ENCODE data around the gene MBD6. TPM values are rescaled to one million over a fixed set of nuclear protein-coding genes. Genes with fewer than 3 reads are reported as not detected.
"Not testable (repeated sequence)": the region's sequence is repeated elsewhere in the genome, so short reads cannot be mapped to it uniquely, and the experiment has no call there.

MBD6 gene
- total RNA-seq, 1 donor from 2014 or later, result 118 TPM

GRCh38 chr12:57514720-57515407 lies 7.8 kb upstream of the MBD6 start:
- Mint-ChIP-seq H3K4me3 (no peak overlapping the region), H3K4me1 (peaks cover 16% of the 10 kb centered on the region), H3K36me3 (peaks cover 42% of the 10 kb centered on the region), H3K9me3 (no peaks in the 10 kb centered on the region), H3K27me3 (ENCODE audit: low read depth) (no peaks in the 10 kb centered on the region), H3K27ac (no peak overlapping the region)
- TF ChIP-seq CTCF (IDR thresholded peaks at IDR 0.05; ENCODE audit: unreplicated experiment), result no peak
- no peak for DNase-seq (ENCODE audit: low spot score in 2 of 2, unreplicated experiment in 2 of 2)

DNA sequence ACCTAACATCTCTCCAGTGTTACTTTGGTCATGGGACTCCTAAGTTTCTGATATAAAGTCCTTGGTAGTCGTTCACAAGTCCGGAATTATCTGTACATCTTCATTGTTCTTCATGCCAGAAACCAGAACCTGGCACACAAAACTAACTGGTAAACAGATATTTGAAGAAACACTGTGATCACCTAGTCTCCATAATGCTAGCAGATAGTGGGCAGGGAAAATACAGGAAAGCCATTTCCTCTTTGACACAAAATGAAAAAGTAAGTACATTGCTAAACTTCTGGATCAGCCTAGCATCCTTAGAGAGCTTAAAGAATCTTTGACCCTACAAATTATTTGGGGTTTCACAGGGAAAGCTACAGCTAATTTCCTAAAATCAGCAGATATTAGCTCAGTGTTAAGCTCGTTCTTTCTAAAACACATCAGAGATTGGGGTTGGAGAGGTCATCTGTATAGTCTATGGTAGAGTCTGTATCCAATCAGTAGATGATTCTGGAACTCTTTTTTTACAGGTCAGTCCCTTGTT lies 7.2 kb upstream of the MBD6 start:
- DNase-seq (ENCODE audit: low spot score in 2 of 2, unreplicated experiment in 2 of 2), result no peak
- H3K27me3 Mint-ChIP-seq (ENCODE audit: low read depth), result no peaks in the 10 kb centered on the region
- H3K36me3 Mint-ChIP-seq, result peaks cover 41% of the 10 kb centered on the region
- H3K4me3 Mint-ChIP-seq, result no peak overlapping the region
- no peak for TF ChIP-seq CTCF (IDR thresholded peaks at IDR 0.05; ENCODE audit: unreplicated experiment)
- H3K4me1 Mint-ChIP-seq, result peaks cover 16% of the 10 kb centered on the region
- H3K9me3 Mint-ChIP-seq, result no peaks in the 10 kb centered on the region
- no peak overlapping the region for H3K27ac Mint-ChIP-seq

GRCh38 chr12:57515934-57516541 lies 6.6 kb upstream of the MBD6 start:
- Mint-ChIP-seq H3K27ac (peak overlapping the region; percentile 48), H3K36me3 (peaks cover 41% of the 10 kb centered on the region)

DNA sequence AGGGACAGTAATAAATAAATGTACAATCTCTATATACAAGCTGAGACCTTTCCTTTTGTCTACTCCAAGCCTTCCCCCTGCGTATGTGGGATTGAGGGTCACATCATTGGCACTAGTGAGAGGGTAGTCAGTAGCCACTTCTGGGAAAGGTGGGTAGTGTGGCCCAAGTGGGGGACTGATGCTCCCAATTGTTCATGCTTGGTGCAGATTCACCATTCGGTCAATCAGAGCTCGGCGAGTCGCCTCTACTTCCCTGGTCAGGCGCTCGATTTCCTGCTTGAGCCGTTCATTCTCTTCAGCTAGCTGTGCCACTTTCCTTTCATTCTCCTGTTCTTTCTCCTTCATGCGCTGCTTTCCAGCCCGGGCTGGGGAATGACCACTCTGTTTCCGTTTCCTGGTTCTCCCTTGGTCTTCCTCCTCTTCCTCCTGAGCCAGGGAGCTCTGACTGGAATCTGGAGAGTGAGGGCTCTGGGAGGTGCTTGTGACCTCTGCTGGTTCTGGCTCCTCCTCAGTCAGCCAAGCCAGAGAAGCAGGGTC lies 5.9 kb upstream of the MBD6 start:
- TF ChIP-seq CTCF (IDR thresholded peaks at IDR 0.05; ENCODE audit: unreplicated experiment), result no peak
- Mint-ChIP-seq H3K36me3 (peaks cover 41% of the 10 kb centered on the region), H3K27me3 (ENCODE audit: low read depth) (no peaks in the 10 kb centered on the region), H3K9me3 (no peaks in the 10 kb centered on the region), H3K4me3 (no peak overlapping the region), H3K4me1 (peaks cover 25% of the 10 kb centered on the region), H3K27ac (peak overlapping the region; percentile 48)
- DNase-seq (ENCODE audit: low spot score in 2 of 2, unreplicated experiment in 2 of 2), result no peak

More at GRCh38 chr12:57515934-57516541, 6.6 kb upstream of the MBD6 start:
- Mint-ChIP-seq H3K4me1 (peaks cover 18% of the 10 kb centered on the region), H3K9me3 (no peaks in the 10 kb centered on the region), H3K27me3 (ENCODE audit: low read depth) (no peaks in the 10 kb centered on the region), H3K4me3 (no peak overlapping the region)
- no peak for DNase-seq (ENCODE audit: low spot score in 2 of 2, unreplicated experiment in 2 of 2)
- no peak for TF ChIP-seq CTCF (IDR thresholded peaks at IDR 0.05; ENCODE audit: unreplicated experiment)

DNA sequence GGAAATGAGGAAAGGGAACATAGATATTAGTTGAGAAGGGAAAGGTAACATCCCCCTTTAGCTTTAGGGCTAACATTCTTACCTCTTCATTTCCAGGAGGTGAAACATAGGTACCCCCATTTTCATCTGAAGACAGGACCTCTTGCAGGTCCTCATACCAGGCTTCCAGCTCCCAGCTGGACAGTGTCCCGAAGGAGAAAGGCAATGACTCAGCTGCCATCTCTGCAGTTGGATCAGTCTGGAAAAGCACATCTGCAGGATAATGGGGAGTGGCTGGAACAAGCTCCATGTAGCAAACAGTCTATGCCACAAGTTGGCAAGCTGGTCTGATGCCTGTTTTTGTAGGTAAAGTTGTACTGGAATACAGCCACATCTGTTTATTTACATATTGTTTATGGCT lies 5.4 kb upstream of the MBD6 start:
- H3K27ac Mint-ChIP-seq, result no peak overlapping the region
- DNase-seq (ENCODE audit: low spot score in 2 of 2, unreplicated experiment in 2 of 2), result no peak
- H3K4me1 Mint-ChIP-seq, result peaks cover 29% of the 10 kb centered on the region
- H3K27me3 Mint-ChIP-seq (ENCODE audit: low read depth), result no peaks in the 10 kb centered on the region
- TF ChIP-seq CTCF (IDR thresholded peaks at IDR 0.05; ENCODE audit: unreplicated experiment), result no peak
- H3K36me3 Mint-ChIP-seq, result peaks cover 38% of the 10 kb centered on the region
- H3K9me3 Mint-ChIP-seq, result no peaks in the 10 kb centered on the region
- no peak overlapping the region for H3K4me3 Mint-ChIP-seq

GRCh38 chr12:57517718-57518117 lies 4.9 kb upstream of the MBD6 start:
- not testable (repeated sequence) for H3K9me3 Mint-ChIP-seq; DNase-seq (ENCODE audit: low spot score in 2 of 2, unreplicated experiment in 2 of 2); H3K4me3 Mint-ChIP-seq; H3K27me3 Mint-ChIP-seq (ENCODE audit: low read depth)
- Mint-ChIP-seq H3K36me3 (peaks cover 33% of the 10 kb centered on the region), H3K27ac (peak overlapping the region; percentile 52), H3K4me1 (peaks cover 29% of the 10 kb centered on the region)

Measured in mesothelial cell of epicardium (in vitro differentiated cells).